ENCODE measurements around the gene VAMP5.

Gene VAMP5

DNA sequence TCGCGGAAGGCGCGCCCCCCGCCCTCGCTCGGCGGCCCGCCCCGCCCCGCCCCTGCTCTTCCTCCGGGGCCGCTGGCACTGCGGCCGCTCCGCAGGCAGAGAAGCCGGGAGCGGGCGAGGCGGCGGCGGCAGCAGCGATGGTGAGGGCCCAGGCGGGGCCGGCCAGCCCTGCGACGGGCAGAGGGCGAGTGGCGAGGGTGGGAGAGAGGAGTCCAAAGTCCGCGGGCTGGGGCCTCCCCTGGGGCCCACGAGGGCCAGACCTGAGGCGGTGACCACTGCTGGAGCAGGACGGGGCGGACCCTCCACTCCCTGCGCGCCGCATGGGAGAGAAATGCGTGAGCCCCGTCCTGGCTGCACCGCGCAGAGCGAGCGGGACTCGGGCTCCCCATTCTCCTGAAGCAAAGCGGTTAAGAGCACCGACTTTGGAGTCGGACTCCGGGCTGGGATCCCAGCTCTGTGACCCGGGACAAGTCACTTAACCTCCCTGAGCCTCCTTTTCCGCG, at the start of gene VAMP5:
Gene VAMP5 (plus strand): TSS at position 78 of the 503 bp plus-strand sequence. CDS start 60 bp downstream, at position 138.
- TF ChIP-seq CTCF (IDR thresholded peaks at IDR 0.05), result no peak
- peak within 1 kb of the TSS; percentile 45 for H3K4me3 Mint-ChIP-seq
- H3K9me3 Mint-ChIP-seq, result no peaks in the 10 kb centered on the region
- peak within 1 kb of the TSS; percentile 98 for H3K27ac Mint-ChIP-seq
- no peak for DNase-seq
- peaks cover 3% of the 10 kb centered on the region for H3K27me3 Mint-ChIP-seq (ENCODE audit: low read depth, poor library complexity)
- H3K4me1 Mint-ChIP-seq, result peaks cover 71% of the 10 kb centered on the region
- peaks cover 6% of the 10 kb centered on the region for H3K36me3 Mint-ChIP-seq (ENCODE audit: low read depth)

- H3K9me3 Mint-ChIP-seq, result no peaks in the 10 kb centered on the region
- no peak for DNase-seq
- H3K27me3 Mint-ChIP-seq (ENCODE audit: low read depth, poor library complexity), result peaks cover 8% of the 10 kb centered on the region
- H3K27ac Mint-ChIP-seq, result no peak overlapping the region
- H3K4me1 Mint-ChIP-seq, result peaks cover 28% of the 10 kb centered on the region
- no peak overlapping the region for H3K4me3 Mint-ChIP-seq
- no peak for TF ChIP-seq CTCF (IDR thresholded peaks at IDR 0.05)
- peaks cover 5% of the 10 kb centered on the region for H3K36me3 Mint-ChIP-seq (ENCODE audit: low read depth)
Observed at GRCh38 chr2:85534881-85535280, 49.4 kb upstream of the VAMP5 start.

DNA sequence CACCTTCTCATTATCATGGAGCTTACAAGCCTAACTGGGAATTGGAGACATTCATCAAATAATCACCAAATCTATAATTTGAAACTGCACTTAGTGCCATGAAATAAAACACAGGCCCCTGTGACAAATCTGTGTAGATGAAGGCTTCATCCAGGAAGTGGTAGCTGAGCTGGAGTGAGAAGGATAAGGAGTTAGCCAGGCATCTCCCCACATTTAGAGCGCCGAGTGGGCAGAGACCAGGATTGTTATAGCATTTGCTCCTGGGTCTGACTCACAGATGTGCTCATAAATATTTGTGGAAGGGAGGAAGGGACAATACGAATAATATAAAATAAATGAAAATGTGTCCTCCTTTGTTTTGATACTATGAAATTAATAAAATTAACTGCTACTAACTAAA, 47.8 kb upstream of the VAMP5 start:
- H3K27ac Mint-ChIP-seq, result peak overlapping the region; percentile 82

GRCh38 chr2:85537600-85538506, 46.4 kb upstream of the VAMP5 start:
- H3K36me3 Mint-ChIP-seq (ENCODE audit: low read depth), result peaks cover 33% of the 10 kb centered on the region
- peaks cover 56% of the 10 kb centered on the region for H3K4me1 Mint-ChIP-seq
- H3K9me3 Mint-ChIP-seq, result no peaks in the 10 kb centered on the region
- TF ChIP-seq CTCF (IDR thresholded peaks at IDR 0.05), result no peak
- H3K27me3 Mint-ChIP-seq (ENCODE audit: low read depth, poor library complexity), result peaks cover 4% of the 10 kb centered on the region
- DNase-seq, result peak; percentile 46
- peak overlapping the region; percentile 99 for H3K4me3 Mint-ChIP-seq
- H3K27ac Mint-ChIP-seq, result peak overlapping the region; percentile 100

More for the DNA sequence above, 47.8 kb upstream of the VAMP5 start:
- Mint-ChIP-seq H3K27me3 (ENCODE audit: low read depth, poor library complexity) (peaks cover 4% of the 10 kb centered on the region), H3K9me3 (no peaks in the 10 kb centered on the region), H3K4me3 (peak overlapping the region; percentile 99), H3K36me3 (ENCODE audit: low read depth) (peaks cover 20% of the 10 kb centered on the region), H3K4me1 (peaks cover 42% of the 10 kb centered on the region)
- no peak for DNase-seq
- TF ChIP-seq CTCF (IDR thresholded peaks at IDR 0.05), result no peak

GRCh38 chr2:85538507-85539360, 45.5 kb upstream of the VAMP5 start, which contains the start of gene MAT2A:
TSS of gene MAT2A (plus strand) at chr2:85539168. CDS start at chr2:85539288, 120 bp downstream.
- DNase-seq, result peak; percentile 96
- Mint-ChIP-seq H3K27me3 (ENCODE audit: low read depth, poor library complexity) (no peaks in the 10 kb centered on the region), H3K36me3 (ENCODE audit: low read depth) (peaks cover 40% of the 10 kb centered on the region), H3K4me1 (peaks cover 65% of the 10 kb centered on the region), H3K4me3 (peak within 1 kb of the TSS; percentile 99), H3K27ac (peak within 1 kb of the TSS; percentile 100), H3K9me3 (no peaks in the 10 kb centered on the region)
- peak; percentile 72 for TF ChIP-seq CTCF (IDR thresholded peaks at IDR 0.05)
